Measurements from ENCODE around the gene PGAM2.

Gene PGAM2

DNA sequence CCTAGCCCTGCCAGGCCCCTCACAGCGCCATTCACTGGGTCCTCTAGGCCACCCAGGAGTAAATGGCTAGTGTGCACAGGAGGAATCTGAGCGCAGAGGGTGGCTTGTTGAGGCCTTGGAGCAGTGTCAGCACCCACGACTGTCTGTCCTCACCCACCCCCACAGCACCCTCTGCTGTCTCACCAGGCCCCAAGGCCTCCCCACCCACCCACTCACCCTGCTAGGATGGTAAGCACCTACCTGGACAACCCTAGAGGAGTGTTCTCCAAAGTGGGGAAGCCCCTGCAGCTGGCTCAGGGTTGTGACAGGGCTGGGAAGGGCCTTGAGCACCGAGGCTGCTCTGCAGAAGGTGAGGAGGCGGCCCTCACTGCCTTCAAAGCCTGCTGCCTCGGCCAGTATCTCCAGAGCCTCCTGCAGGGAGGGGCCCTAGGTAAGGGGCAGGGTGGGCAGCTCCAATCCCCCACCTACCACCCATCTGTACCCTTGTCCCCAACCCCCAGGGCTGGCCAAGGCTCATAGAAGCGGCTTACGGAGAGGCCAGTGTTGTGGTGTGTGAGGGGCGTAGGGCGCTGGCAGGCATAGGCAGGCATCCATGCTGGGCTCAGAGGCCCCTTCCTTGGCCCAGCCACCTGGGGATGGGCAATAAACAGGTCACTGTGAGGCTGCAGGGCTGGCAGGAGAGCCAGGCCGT, 14.1 kb upstream of the PGAM2 start:
- no peak overlapping the region for H3K4me3 ChIP-seq (ENCODE audit: severe bottlenecking)
- peaks cover 44% of the 10 kb centered on the region for H3K36me3 ChIP-seq (ENCODE audit: low read depth)
- no peak overlapping the region for H3K27ac ChIP-seq (ENCODE audit: poor library complexity, severe bottlenecking)
- H3K4me1 ChIP-seq (ENCODE audit: insufficient read depth, poor library complexity, severe bottlenecking) = no peaks in the 10 kb centered on the region
- H3K9me3 ChIP-seq (ENCODE audit: severe bottlenecking) = no peaks in the 10 kb centered on the region
- ATAC-seq (ENCODE audit: low read depth) (no peak), DNase-seq (ENCODE audit: low spot score) (no peak)
- TF ChIP-seq, protein P1, sequence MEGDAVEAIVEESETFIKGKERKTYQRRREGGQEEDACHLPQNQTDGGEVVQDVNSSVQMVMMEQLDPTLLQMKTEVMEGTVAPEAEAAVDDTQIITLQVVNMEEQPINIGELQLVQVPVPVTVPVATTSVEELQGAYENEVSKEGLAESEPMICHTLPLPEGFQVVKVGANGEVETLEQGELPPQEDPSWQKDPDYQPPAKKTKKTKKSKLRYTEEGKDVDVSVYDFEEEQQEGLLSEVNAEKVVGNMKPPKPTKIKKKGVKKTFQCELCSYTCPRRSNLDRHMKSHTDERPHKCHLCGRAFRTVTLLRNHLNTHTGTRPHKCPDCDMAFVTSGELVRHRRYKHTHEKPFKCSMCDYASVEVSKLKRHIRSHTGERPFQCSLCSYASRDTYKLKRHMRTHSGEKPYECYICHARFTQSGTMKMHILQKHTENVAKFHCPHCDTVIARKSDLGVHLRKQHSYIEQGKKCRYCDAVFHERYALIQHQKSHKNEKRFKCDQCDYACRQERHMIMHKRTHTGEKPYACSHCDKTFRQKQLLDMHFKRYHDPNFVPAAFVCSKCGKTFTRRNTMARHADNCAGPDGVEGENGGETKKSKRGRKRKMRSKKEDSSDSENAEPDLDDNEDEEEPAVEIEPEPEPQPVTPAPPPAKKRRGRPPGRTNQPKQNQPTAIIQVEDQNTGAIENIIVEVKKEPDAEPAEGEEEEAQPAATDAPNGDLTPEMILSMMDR (IDR thresholded peaks at IDR 0.05; ENCODE audit: poor library complexity, severe bottlenecking) = no peak
- no peaks in the 10 kb centered on the region for H3K27me3 ChIP-seq (ENCODE audit: insufficient read depth, poor library complexity, severe bottlenecking)

DNA sequence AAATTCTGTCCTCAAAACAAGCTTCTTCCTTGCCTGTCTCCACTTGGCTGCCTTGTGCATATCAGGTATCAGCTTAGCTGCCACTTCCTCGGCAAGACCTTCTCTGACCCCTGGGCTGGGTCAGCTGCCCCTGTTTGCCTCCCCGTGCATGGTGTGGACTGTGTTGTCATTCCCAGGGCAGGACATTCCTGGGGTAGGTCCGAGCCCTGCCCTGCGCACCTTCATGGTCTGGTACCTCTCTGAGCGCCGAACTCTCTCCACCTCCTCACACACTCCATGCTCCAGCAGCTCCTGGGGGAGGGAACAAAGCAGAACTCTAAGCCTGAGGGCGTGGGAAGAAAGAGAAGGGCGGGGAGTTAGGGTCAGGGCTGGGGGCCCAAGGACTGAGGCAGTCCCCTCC, 13.2 kb upstream of the PGAM2 start:
- no peaks in the 10 kb centered on the region for H3K9me3 ChIP-seq (ENCODE audit: severe bottlenecking)
- H3K4me3 ChIP-seq (ENCODE audit: severe bottlenecking) = no peak overlapping the region
- peaks cover 44% of the 10 kb centered on the region for H3K36me3 ChIP-seq (ENCODE audit: low read depth)
- no peaks in the 10 kb centered on the region for H3K27me3 ChIP-seq (ENCODE audit: insufficient read depth, poor library complexity, severe bottlenecking)
- DNase-seq (ENCODE audit: low spot score) (no peak), ATAC-seq (ENCODE audit: low read depth) (no peak)
- no peaks in the 10 kb centered on the region for H3K4me1 ChIP-seq (ENCODE audit: insufficient read depth, poor library complexity, severe bottlenecking)
- TF ChIP-seq, protein P1 (IDR thresholded peaks at IDR 0.05; ENCODE audit: poor library complexity, severe bottlenecking) = no peak
- H3K27ac ChIP-seq (ENCODE audit: poor library complexity, severe bottlenecking) = no peak overlapping the region

DNA sequence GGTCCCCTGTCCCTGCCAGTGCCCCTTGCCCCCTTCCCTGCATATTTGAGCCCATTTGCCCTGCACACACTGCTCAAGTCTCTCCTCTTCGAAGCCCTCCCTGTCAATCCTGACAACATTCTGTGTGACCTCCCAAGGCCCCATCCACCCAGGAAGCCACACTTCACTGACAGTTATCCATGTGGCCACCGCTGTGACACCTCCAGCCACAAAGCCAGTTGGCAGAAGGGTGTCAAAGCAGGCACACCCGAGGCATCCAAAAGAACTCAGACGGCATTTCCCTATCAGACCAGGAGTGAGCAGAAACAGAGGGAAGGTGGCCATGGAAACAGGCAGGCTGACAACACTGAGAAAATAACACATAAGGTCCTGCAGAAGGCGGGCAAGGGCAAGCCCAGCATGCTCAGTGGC, 12.3 kb upstream of the PGAM2 start:
- Histone ChIP-seq H3K36me3 (ENCODE audit: low read depth) (peaks cover 53% of the 10 kb centered on the region), H3K27ac (ENCODE audit: poor library complexity, severe bottlenecking) (no peak overlapping the region), H3K4me3 (ENCODE audit: severe bottlenecking) (no peak overlapping the region), H3K4me1 (ENCODE audit: insufficient read depth, poor library complexity, severe bottlenecking) (peaks cover 8% of the 10 kb centered on the region), H3K9me3 (ENCODE audit: severe bottlenecking) (no peaks in the 10 kb centered on the region), H3K27me3 (ENCODE audit: insufficient read depth, poor library complexity, severe bottlenecking) (no peaks in the 10 kb centered on the region)
- DNase-seq (ENCODE audit: low spot score) (no peak), ATAC-seq (ENCODE audit: low read depth) (no peak)
- TF ChIP-seq, protein P1 (IDR thresholded peaks at IDR 0.05; ENCODE audit: poor library complexity, severe bottlenecking) = no peak

DNA sequence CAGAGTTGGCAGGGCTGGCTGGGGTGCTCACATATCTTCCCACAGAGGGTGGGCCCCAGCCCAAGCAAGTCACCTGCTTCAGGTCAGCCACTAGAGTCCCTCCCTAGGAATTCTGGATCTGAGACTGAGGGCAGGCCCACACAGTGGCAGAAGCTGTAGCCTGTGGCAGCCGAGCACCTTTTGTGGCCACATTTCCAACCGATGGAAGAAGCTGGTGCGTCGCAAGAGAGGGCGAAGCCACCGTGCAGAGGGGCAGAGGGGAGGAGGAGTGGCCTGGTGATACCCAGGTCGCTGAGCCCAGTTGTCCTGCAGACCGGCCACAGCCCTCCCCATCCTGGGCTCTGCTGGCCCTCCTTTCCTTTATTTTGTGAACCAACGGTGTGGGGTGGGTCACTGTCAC, 11.7 kb upstream of the PGAM2 start:
- Histone ChIP-seq H3K4me3 (ENCODE audit: severe bottlenecking) (no peak overlapping the region), H3K27ac (ENCODE audit: poor library complexity, severe bottlenecking) (no peak overlapping the region), H3K4me1 (ENCODE audit: insufficient read depth, poor library complexity, severe bottlenecking) (peaks cover 14% of the 10 kb centered on the region), H3K27me3 (ENCODE audit: insufficient read depth, poor library complexity, severe bottlenecking) (no peaks in the 10 kb centered on the region), H3K36me3 (ENCODE audit: low read depth) (peaks cover 55% of the 10 kb centered on the region), H3K9me3 (ENCODE audit: severe bottlenecking) (no peaks in the 10 kb centered on the region)
- TF ChIP-seq, protein P1 (IDR thresholded peaks at IDR 0.05; ENCODE audit: poor library complexity, severe bottlenecking) = no peak
- ATAC-seq (ENCODE audit: low read depth) (no peak), DNase-seq (ENCODE audit: low spot score) (no peak)

All from RWPE2 (cell line).